Measurements from ENCODE around the gene TIMP2. TPM values are rescaled to one million over a fixed set of nuclear protein-coding genes. Genes with fewer than 3 reads are reported as not detected.
"Not testable (repeated sequence)": the region's sequence is repeated elsewhere in the genome, so short reads cannot be mapped to it uniquely, and the experiment has no call there.

The TIMP2 gene
- total RNA-seq, 1 donor from 2014 or later: 1.6 TPM

DNA sequence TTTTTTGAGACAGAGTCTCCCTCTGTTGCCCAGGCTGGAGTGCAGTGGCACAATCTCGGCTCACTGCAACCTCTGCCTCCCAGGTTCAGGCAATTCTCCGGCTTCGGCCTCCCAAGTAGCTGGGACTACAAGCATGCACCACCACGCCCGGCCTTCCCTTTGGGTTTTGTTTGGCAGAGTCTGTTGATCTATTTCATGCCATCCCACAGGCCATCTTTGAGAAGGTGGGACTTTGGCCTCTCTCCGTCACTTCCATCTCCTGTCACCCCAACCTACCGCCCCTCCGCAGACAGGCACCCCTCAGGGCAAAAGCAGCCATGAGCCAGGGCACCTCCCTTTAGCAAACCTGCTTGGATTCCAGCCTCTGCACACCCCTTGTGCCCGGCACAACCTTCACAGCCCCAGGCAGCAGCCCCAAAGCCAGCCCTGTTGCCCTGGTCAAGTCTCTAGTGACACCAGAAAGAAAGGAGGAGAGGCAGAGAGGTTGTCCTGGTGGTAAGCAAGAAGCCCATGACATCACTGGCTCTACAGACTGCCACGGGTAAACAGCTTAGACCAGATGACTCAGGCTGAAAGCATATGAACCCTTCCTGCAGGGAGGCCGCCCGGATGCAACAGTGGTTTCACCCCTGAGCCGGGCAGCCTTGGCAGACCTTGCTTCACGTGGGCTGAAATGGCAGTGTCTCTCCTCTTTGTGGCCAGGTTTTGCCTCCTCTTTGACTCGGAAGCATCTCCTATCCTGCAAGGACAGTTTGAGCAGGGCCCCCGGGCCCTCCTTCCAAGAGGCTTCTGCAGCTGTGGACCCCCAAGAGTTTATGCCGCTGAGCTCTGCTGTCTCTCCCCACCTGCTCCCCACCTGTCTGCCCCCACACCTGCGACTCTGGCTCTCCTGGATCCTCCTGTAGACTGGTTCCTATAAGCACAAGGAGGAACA lies 8.1 kb upstream of the TIMP2 start:
- intact Hi-C loops (cut with micrococcal nuclease): no loop called here

DNA sequence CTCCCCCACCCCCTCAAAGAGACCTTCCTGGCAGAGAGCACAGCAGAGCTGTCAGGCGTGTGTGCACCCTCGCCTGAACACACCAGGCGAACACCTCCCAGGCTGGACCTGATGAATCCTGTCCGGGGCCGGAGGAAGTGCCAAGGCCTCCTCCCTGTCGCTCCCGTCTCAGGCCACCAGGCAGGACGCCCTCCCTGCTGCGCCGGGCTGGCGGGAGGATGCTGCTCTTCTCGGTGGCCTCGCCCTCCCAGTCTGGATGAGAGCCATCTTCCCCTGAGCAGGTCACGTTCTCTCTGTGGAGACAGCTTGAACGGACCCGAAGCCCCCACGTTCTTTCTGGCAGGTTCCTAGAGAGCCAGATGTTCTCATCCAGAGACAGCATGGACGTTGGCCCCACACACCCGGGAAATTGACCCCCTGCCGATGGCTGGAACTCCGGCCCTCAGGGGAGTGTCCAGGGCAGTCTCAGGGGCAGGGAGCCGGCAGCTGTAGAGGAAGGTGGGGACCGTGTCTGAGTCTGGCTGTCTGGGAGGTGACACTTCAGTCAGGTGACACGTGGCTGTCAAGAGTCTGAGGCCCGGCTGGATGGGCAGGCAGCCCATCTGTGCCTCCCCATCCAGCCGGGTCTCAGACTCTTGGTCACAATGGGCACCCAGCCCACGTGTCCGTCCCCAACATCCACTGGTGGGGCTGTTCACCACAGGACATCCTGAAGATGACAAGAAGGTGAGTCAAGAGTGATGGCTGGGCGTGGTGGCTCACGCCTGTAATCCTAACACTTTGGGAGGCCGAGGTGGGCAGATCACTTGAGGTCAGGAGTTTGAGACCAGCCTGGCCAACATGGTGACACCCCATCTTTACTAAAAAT lies 5.0 kb upstream of the TIMP2 start:
- intact Hi-C loops (cut with micrococcal nuclease): no loop called here

DNA sequence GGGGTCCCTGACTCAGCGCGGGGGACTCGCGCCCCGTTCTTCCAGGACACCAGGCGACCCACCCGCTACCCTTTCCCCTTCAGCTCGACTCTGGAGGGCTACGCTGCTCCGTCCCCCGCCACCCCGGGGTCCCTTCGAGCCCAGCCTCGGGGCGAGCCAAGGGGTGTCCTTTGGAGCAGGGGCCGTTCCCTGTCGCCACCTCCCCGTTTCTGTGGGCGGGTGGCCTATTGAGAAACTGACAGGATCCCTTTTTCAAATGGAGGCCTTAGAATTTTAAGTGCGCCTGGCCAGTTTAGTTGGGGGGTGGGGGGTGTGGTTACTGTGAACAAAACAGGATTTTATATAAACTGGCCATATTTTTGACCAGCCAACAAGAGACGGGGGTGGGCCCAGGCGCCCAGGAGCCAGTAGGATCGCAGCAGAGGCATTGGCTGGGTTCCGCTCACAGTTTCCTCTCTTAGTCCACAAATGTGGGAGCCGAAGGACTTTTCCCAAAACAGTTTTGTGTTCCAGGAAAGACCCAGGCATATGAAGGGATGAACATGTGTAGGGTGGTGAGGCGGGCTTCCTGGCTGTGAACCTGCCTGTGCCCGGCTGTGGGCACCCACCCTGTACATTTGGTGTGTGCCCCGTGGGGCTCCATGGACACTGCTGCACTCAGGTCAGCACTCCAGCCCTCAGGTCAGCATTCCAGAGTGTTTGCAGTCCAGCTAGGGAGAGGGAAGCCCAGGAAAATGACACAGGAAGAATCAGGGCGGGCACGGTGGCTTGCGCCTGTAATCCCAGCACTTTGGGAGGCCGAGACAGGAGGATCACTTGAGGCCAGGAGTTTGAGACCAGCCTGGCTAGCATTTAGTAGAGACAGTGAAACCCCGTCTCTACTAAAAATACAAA lies 722 bp upstream of the TIMP2 start:
- intact Hi-C loops (cut with micrococcal nuclease): no loop called here

DNA sequence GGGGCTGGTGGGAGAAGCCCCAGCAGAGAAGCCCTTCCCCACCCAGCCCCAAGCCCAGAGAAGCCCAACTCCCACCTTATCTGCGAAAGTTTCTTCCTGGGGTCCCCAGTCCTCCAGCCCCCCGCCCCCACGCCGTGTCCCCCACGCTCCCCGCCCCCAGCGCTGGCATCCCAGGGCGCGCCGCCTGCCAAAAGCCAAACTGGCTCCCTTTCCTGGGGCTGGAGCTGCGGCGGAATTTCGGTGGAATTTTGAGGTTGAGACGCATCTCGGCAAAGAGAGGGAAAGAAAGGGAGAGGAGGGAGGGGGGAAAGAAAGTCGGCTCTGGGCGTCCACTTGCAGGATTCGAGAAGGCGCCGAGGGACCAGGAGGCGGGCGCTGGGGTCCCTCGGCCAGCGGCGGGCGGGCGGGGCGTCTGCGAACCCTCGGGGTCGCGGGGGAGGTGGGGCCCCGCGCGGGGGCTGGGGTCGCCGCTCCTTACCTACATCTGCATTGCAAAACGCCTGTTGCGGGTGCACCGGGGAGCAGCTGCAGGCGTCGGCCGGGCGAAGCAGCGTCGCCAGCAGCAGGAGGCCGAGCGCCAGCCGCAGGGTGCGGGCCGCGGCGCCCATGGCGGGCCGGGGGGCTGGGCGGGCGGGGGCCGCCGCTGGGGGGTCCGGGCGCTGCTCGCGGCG lies 571 bp downstream of the TIMP2 start:
- intact Hi-C loops (cut with micrococcal nuclease): no loop called here

DNA sequence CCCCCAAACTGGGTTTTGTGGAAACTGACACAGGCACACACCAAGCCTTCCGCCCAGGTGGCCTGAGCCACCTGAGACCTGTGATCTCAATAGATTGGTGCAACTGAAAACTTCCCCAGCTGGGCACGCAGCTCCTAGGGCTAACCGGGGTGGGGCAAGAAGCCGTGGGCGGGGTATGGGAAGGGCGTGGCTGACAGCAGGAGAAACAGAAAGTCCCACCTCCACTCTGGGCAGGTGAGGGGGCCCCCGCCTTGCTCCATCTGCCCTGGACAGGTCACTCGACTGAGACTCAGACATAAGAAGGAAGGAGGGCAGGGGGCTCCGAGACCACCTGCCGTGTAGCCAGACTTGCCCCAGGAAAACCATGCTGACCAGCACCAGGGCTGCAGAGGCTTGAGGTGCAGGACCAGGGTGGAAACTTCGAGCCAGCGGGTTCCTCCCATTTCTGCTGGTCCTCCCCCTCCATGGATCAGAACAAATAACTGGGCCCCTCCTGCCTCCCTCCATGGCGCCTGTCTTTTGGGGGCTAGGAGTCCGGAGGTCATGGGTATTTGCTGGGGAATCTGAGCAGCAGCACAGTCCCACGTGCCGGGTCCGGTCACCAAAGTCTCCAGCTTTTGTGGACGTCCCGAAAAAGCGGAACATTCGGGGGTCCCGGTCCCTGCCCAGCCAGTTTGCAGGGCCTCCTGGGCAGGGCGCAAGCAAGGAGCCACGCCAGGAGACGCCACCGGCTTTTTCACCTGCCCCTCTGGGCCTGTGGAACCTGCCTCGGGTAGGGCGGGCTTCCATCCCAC lies 1.3 kb downstream of the TIMP2 start:
- intact Hi-C loops (cut with micrococcal nuclease): no loop called here

DNA sequence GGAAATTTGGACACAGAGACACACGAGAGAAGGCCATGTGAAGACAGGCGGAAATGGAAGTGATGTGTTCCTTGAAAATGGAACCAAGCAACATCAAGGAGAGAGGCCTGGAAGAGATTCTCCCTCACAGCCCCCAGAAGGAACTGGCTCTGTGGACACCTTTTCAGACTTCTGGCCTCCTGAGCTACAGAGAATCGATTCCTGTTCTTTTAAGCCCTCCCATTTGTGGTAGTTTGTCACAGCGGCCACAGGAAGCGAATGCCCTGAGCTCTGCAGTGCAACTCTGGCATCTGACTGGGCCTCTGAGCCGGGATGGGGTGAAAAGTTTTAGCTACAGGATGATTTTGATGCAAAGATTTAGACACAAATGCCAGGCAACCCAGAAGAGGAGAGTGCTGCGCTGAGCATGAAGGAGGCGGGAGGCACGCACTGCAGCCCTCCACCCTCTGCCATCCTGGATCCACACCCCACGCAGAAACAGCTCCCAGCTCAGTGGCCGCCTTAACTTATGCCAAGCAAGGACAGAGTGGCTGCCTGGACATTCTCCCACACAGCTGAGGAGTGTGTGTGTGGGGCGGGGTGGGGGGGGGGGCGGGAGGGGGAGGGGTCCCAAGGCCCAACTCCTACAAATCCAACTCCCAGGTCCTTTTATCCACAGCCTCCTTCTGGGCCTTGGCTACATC lies 2.2 kb downstream of the TIMP2 start:
- intact Hi-C loops (cut with micrococcal nuclease): no loop called here

DNA sequence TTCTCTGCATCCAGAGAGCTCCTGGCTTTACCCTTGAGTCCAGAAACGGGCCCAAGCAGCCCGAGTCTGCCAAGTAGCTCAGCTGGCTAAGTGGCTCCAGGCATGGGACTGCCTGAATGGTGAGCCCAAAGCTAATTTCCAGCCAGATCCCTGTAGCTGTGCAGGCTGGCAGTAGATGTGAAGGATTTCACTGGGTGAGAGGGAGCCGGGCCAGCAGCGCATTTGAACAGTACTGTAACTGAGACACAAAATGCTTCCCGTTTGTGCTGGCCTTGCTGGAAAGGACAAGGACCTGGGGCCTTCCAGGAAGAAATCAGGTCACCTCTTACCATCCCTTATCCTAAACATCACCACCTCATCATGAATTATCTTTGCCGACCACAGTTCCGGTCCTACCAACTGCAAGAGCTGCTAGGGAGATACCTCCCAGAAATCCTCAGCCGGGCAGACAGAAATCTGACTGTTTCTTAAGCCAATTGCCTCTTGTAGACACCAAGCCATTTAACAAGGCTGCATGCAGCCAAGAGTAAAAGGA lies 3.7 kb downstream of the TIMP2 start:
- intact Hi-C loops (cut with micrococcal nuclease): no loop called here

DNA sequence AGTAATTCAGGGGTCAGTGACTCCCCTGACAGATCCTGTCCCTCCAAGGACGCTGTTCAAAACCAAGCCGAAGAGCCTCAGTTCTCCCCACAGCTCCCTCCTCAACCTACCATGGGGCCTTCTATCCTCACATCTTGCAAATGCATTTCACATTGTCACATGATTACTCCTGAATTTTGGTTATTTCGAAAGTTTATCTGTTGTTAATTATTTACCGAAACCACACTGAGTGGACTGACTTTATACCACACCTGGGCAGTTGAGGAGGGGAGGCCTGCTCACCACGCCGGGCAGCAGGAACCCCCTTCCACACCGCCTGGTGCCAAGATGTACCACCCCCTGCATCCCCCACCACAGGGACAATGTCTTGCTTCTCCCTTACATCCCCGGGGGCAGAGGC lies 4.7 kb downstream of the TIMP2 start:
- intact Hi-C loops (cut with micrococcal nuclease): no loop called here

DNA sequence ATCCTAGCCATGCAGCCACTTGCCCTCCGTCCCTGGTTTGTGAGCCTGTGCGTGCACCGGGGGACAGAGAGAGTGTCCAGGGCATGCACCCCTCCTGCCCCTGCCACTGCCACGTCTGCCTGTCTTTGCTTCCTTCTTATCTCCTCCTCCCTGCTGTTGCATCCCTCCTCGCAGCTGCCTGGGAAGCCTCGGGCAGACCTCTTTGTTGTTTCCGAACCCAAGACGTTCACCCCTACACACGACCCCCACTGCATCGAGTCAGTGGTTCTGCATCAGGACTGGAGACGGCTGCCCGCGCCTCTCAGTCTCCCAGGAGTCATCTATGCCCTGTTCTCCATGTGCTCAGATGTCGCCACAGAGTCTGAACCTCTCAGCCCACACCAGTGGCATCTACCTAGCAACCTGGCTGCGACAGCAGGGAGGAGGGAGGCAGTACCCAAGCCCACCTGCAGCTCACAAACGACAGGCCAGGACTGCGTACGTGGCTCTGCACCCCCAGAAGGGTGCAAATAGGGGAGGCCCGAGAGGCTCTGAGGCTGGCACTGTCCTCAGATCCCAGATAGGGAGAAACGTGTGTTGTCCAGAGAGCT lies 5.2 kb downstream of the TIMP2 start:
- intact Hi-C loops (cut with micrococcal nuclease): no loop called here

DNA sequence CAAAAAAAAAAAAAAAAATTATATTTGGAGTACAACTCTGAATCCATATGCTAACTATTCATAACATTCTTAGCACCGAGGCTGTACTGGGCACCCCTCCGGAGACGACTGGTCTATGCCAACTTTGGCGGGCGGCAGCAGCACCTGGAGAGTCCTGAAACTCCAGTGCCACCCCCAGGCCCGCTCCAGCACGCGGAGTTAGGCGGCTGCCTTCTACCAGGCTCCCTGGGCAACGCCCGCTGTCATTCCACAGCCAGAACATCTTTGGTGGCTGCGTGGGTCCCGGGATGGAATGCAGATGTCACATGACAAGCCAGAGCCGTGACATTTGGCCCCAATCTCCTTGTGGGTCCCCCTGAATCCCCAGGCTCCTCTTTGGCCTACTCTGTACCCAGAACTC lies 6.2 kb downstream of the TIMP2 start:
- intact Hi-C loops (cut with micrococcal nuclease): no loop called here

DNA sequence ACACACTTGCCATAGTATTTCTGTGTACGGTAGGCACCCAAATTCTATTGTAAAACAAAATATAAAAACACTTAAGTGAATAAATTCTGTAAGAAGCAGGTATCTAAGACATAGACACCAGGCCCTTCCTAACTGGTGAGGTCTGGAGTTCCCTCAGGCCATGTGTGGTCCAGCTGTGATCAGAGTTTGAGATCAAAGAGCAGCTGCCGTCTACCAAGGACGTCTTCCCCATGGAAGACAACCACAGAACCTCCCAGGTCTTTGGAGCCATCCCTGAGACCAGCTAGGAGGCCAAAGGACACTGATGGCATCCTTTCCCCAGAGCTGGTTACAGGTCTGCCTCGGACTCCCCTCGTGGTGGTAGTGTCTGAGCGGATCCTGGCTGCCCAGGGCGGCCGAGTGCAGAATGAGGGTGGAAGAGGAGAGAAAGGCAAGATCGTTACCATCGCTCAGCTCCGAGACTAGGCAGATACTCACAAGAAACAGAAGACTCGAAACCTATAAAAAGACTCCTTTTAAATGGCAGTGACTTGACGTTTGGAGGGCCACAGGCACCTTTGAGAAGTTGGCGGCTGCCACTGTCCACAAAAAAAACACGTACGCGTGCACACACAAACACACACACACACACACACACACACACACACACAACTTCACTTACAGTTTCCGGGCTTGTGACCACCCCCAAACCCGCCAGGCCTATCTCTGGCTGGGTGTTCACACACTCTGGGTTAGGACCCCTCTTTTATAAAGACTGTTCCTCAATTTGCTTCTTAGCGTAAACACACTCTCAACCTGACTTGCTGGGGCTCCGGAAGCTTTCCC lies 7.5 kb downstream of the TIMP2 start:
- intact Hi-C loops (cut with micrococcal nuclease): no loop called here

DNA sequence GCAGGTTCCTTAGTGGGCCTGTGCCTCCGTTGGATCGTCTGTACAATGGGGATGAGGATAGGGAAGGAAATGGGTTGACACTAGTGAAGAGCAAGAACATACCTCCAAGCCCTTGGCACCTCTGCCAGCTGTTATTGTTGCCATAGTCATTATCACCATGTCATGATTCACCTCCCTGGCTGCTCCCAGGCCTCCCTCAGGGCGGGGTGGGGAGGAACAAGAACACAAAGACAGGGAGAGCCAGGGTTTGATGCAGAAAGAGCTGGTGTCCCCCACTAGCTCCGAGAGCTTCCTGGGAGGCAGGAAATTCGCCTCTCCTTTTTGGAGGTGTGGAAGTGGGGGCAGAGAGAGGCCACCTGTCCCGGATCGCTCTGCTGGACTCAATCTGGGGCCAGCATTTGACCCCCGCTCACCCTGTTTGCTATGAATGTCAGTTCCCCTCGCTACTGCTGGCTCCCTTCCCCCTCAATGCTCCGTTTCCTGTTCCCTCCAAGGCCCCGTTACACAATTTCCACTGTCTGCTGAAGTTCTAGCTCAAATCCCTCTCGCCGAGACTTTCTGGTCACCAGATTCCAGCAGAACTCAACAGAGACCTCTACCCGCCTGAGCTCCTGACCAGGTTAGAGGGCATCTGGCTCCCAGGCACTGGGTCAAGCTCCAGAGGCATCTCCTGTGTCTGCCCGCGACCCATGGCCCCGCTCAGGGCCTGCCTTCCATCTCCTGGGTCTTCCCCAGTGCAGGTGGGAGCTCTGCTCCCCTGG lies 9.1 kb downstream of the TIMP2 start:
- intact Hi-C loops (cut with micrococcal nuclease): no loop called here

DNA sequence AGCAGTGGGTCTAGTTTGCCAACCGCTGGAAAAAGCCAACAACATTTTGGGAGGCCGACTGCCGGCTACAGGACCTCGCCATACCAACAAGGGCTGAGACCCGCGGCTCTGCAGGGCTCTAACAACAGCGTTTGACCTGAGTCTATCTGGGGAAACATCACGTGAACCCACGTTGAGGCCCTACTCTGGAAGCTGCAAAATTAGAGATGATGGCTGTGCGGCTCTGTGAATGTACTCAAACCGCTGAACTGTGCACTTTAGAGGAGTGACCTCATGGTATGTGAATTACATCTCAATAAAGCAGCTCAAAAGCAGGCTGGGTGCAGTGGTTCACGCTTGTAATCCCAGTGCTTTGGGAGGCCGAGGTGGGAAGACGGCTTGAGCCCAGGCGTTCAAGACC lies 12.1 kb downstream of the TIMP2 start:
- intact Hi-C loops (cut with micrococcal nuclease): no loop called here

DNA sequence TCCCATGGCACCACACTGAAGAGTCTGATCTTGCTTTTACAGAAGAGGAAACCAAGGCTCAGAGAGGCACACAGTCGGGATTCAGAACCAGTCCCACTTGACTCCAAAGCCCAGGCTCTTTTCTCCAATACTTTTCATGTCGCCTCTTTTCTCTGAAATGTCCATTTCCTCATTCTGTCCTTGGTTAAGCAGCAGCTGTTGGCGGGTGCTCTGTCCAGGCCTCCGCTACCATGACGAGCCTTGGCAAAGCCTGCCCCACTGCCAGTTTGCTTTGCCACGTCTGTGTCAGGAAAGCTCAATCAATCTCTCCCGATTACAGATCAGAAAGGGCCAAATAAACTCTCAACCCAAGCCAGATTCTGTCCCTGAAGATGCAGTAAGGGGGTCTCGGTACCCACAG lies 13.1 kb downstream of the TIMP2 start:
- intact Hi-C loops (cut with micrococcal nuclease): no loop called here

DNA sequence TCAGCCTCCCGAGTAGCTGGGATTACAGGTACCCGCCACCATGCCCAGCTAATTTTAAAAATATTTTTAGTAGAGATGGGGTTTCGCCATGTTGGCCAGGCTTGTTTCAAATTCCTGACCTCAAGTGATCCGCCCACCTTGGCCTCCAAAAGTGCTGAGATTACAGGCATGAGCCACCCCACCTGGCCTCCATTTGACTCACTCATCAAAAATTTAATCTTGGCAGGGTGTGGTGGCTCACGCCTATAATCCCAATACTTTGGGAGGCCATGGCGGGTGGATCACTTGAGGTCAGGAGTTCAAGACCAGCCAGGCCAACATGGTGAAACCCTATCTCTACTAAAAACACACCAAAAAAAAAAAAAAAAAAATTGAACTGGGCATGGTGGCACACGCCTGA lies 13.6 kb downstream of the TIMP2 start:
- intact Hi-C loops (cut with micrococcal nuclease): not testable (repeated sequence)

DNA sequence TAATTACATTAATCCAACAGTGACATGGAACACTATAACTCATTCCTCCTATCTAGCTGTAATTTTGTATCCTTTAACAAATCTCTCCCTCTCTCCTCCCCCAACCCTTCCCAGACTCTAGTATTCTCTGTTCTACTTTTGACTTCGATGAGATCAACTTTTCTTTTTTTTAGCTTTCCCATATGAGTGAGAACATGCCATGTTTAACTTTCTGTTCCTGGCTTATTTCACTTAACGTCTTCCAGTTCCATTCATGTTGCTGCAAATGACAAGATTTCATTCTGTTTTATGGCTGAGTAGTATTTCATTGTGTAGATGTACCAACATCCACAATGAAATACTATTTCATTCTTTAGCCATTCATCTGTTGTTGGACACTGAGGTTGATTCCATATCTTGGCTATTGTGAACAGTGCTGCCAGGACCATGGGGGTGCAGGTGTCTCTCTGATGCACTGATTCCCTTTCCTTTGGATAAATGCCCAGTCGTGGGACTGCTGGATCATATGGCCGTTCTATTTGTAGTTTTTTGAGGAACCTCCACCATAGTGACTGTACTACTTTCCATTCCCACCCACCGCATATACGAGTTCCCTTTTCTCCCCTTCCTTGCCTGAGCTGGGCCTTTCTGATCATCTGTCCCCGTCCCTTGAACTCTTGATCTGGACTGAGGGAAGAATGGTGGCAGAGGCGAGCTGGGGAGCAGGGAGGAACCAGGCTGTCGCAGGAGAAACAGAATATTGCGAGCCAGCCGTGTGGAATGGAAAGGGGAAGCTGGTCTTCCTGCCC lies 14.5 kb downstream of the TIMP2 start:
- intact Hi-C loops (cut with micrococcal nuclease): no loop called here

All from T-helper 2 cell treated with Interferon-gamma antibody and Interleukin-4, amounts not matched to agents 100 ng/mL and 5 ng/mL, for 36 hours (primary cell).